Stomach (tissue), 9 donors: ENCODE data around the gene SOX12. TPM values are rescaled to one million over a fixed set of nuclear protein-coding genes. Genes with fewer than 3 reads are reported as not detected.

ENCODE experiments used
- DNase-seq, 2 donors: peaks; one replicate each; pipeline versions ENCODE4 v3.0.0 to v3.0.0-alpha.2; 2013 to 2019
- H3K27ac ChIP-seq, 5 donors: fragments of 200-600 bp in 4 of 5; sonication (generic) in 4 of 5; one replicate each; pipeline ENCODE4 v1.5.1; 2013 to 2019; ENCODE audit warnings: mild to moderate bottlenecking in 1 of 5, moderate library complexity in 1 of 5
- H3K27me3 ChIP-seq, 3 donors: fragments of 200-600 bp; sonication (generic); one replicate each; pipeline ENCODE4 v1.5.1; 2017 to 2019; ENCODE audit warnings: mixed run types in 1 of 3
- H3K36me3 ChIP-seq, 4 donors: fragments of 200-600 bp; sonication (generic); 1 replicate in 3 of 4; 2 replicates in 1 of 4; pipeline ENCODE4 v1.5.1; 2016 to 2019
- H3K4me1 ChIP-seq, 4 donors: fragments of 200-600 bp; sonication (generic); one replicate each; pipeline ENCODE4 v1.5.1; 2016 to 2019
- H3K4me3 ChIP-seq, 4 donors: fragments of 200-600 bp; sonication (generic) in 3 of 4; one replicate each; pipeline ENCODE4 v1.5.1; 2016 to 2019; ENCODE audit warnings: mild to moderate bottlenecking in 1 of 4
- H3K9me3 ChIP-seq, 4 donors: fragments of 200-600 bp; sonication (generic); one replicate each; pipeline ENCODE4 v1.5.1; 2016 to 2019
- EP300 ChIP-seq: sonication (generic); formaldehyde crosslinking; IDR thresholded peaks from one replicate; pipeline ENCODE4 v1.6.1; 2017; ENCODE audit warnings: antibody characterized with exemption
- POLR2A ChIP-seq, 4 donors: fragments of 450-650 bp; IDR thresholded peaks; one replicate each; pipeline ENCODE4 v1.6.1; 2016; ENCODE audit warnings: antibody characterized with exemption in 4 of 4, control low read depth in 2 of 4, mild to moderate bottlenecking in 1 of 4, moderate library complexity in 1 of 4
- POLR2AphosphoS5 ChIP-seq, 3 donors: sonication (generic); formaldehyde crosslinking; IDR thresholded peaks; one replicate each; pipeline ENCODE4 v1.6.1; 2016; ENCODE audit warnings: antibody characterized with exemption in 3 of 3
- WGBS, 5 donors: extraction: QIAGEN DNeasy Blood & Tissue Kit in 3 of 5; methylation state at CpG; one replicate each; pipeline versions ENCODE4 v1.1.5 to v1.1.7; 2013 to 2018; 5-methylcytosine and 5-hydroxymethylcytosine counted together
- intact Hi-C: fragments of 100-400 bp; cut with DNase I; formaldehyde crosslinking; loops from one replicate; pipeline ENCODE4 v1.15.1; 2023; ENCODE audit warnings: low total_unique reads
- polyA plus RNA-seq, 3 donors: library from polyadenylated mRNA; stranded (reverse); fragments of 200-250 nt; gene quantifications; one replicate each; pipeline ENCODE4 v1.2.3, GENCODE V29; 2013
- total RNA-seq, 5 donors: library from RNA; depleted of rRNA; stranded (reverse); fragments of >200 nt; gene quantifications; one replicate each; pipeline versions ENCODE4 v1.1.0 to v1.2.3, GENCODE V29; 2014 to 2016
- TF ChIP-seq, protein P1 (sequence below), 7 experiments: fragments of 450-650 bp in 4 of 7; fragments of 200-600 bp in 3 of 7; sonication (generic) in 3 of 7; IDR thresholded peaks; one replicate each; pipeline ENCODE4 v1.5.1; 2016 to 2019; ENCODE audit warnings: antibody characterized with exemption in 7 of 7, control low read depth in 2 of 7, mild to moderate bottlenecking in 1 of 7
- donor health status: healthy with polysubstance abuse.
- donor health status: Bipolar disorder and iron deficiency.
- donor health status: healthy.

The SOX12 gene
- total and polyA plus RNA-seq, 8 donors = 1.5 to 20.3 (median 3.4) TPM

DNA sequence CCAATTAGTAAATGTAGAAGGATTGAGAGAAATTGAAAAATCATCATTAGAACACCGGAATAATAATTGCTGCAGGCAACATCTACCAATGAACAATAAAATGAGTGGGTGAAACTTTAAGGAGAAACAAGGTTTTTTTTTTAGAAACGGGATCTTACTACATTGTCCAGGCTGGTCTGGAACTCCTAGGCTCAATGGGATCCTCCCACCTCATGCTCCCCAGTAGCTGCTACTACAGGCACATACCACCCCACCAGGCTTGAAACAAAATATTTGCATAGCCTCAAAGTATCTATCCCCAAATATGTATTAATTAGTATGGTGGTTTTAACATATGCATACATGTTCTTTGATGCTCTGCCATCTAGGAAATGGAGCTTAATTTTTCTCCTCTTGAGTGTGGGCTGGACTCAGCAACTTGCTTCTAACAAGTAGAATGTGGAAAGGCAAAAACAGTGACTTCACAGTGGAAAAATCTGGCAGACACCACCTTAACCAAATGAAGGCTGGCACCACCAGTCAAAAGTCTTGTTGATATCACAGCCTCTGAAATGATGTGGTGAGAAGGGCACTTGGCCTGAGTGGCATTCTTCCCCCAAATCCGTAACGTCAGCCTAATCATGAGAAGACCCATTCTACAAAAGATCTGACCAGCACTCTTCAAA lies 33.7 kb downstream of the SOX12 start:
- 65 to 83% (median 77%) methylated on average over 4 of the region's 4 CpGs for WGBS, 5 donors
- no peak overlapping the region for H3K27ac ChIP-seq
- no peak overlapping the region for H3K4me3 ChIP-seq
- TF ChIP-seq EP300 = no peak
- no peak for TF ChIP-seq POLR2A (IDR thresholded peaks at IDR 0.05)
- no peak for TF ChIP-seq POLR2AphosphoS5 (IDR thresholded peaks at IDR 0.05)
- TF ChIP-seq, protein P1, sequence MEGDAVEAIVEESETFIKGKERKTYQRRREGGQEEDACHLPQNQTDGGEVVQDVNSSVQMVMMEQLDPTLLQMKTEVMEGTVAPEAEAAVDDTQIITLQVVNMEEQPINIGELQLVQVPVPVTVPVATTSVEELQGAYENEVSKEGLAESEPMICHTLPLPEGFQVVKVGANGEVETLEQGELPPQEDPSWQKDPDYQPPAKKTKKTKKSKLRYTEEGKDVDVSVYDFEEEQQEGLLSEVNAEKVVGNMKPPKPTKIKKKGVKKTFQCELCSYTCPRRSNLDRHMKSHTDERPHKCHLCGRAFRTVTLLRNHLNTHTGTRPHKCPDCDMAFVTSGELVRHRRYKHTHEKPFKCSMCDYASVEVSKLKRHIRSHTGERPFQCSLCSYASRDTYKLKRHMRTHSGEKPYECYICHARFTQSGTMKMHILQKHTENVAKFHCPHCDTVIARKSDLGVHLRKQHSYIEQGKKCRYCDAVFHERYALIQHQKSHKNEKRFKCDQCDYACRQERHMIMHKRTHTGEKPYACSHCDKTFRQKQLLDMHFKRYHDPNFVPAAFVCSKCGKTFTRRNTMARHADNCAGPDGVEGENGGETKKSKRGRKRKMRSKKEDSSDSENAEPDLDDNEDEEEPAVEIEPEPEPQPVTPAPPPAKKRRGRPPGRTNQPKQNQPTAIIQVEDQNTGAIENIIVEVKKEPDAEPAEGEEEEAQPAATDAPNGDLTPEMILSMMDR (IDR thresholded peaks at IDR 0.05) = no peak
- intact Hi-C loops = loop anchor here (5.0 to 10.0 kb wide), 2 partner anchors 46 to 118 kb away; partner anchors contain the start of gene RBCK1
- peaks cover 0 to 18% (median 13%) of the 10 kb centered on the region in 4 donors for H3K4me1 ChIP-seq
- H3K36me3 ChIP-seq = no peaks in the 10 kb centered on the region
- H3K27me3 ChIP-seq = no peaks in the 10 kb centered on the region
- DNase-seq = no peak
- no peaks in the 10 kb centered on the region for H3K9me3 ChIP-seq

GRCh38 chr20:361561-361960 lies 36.2 kb downstream of the SOX12 start:
- 81 to 91% (median 88%) methylated on average over 8 of the region's 8 CpGs for WGBS, 5 donors
- intact Hi-C loops = no loop called here
- Histone ChIP-seq H3K36me3 (no peaks in the 10 kb centered on the region), H3K27ac (no peak overlapping the region), H3K9me3 (no peaks in the 10 kb centered on the region), H3K4me1 (peaks cover 7 to 22% (median 16%) of the 10 kb centered on the region in 4 donors), H3K27me3 (no peaks in the 10 kb centered on the region), H3K4me3 (no peak overlapping the region)
- no peak for DNase-seq
- TF ChIP-seq EP300 (no peak), POLR2A (IDR thresholded peaks at IDR 0.05) (no peak), POLR2AphosphoS5 (IDR thresholded peaks at IDR 0.05) (no peak)
- TF ChIP-seq, protein P1 (IDR thresholded peaks at IDR 0.05) = no peak

DNA sequence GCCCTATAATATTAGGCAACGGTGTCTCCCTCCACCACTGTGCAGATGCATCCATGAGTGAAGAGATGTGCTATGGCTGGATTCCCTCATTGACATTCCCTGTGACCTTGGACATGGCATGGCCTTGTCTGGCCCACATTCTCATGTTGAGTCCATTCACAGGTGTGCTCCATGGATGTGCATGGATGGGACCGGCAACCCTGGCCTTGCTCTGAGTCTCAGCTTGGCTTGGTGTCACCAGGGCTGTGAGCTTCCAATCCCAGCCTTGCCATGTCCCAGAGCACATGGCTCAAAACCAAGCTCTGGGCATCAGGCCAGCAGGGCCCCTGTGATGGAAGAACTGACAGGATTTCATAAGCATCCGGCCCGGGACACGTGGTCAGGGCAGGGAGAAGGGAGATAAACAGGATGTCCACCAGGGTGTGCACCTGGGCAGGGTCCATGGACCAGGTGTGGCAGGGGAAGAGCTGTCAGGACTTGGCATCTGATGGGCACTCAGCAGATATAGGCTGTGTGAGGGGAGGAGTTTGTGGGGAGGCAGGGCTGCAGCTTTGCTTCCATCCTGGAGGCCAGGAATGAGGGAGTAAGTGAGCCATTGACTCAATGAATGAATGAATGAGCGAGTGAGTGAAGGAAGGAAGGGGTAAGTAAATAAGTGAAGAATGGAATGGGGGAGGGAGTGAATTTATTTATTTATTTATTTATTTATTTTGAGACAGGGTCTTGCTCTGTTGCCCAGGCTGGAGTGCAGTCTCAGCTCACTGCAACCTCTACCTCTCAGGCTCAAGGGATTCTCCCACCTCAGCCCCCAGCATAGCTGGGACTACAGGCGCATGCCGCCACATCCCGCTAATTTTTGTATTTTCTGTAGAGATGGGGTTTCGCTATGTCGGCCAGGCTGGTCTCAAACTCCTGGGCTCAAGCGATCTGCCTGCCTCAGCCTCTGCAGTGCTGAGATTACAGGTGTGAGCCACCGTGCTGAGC lies 37.2 kb downstream of the SOX12 start:
- peak; percentile 87 to 88 for DNase-seq
- Histone ChIP-seq H3K4me1 (peaks cover 8 to 23% (median 16%) of the 10 kb centered on the region in 4 donors), H3K9me3 (no peaks in the 10 kb centered on the region), H3K27me3 (no peaks in the 10 kb centered on the region), H3K36me3 (no peaks in the 10 kb centered on the region), H3K4me3 (no peak overlapping the region), H3K27ac (no peak overlapping the region)
- TF ChIP-seq EP300 (no peak), POLR2AphosphoS5 (IDR thresholded peaks at IDR 0.05) (peak in 2 of 3 donors; percentile 33 to 63), POLR2A (IDR thresholded peaks at IDR 0.05) (no peak)
- TF ChIP-seq, protein P1 (IDR thresholded peaks at IDR 0.05) = peak in 4 of 7 experiments; percentile 18 to 53 (median 28)
- intact Hi-C loops = no loop called here
- WGBS, 5 donors = 60 to 68% (median 65%) methylated on average over 12 to 13 of the region's 13 CpGs

DNA sequence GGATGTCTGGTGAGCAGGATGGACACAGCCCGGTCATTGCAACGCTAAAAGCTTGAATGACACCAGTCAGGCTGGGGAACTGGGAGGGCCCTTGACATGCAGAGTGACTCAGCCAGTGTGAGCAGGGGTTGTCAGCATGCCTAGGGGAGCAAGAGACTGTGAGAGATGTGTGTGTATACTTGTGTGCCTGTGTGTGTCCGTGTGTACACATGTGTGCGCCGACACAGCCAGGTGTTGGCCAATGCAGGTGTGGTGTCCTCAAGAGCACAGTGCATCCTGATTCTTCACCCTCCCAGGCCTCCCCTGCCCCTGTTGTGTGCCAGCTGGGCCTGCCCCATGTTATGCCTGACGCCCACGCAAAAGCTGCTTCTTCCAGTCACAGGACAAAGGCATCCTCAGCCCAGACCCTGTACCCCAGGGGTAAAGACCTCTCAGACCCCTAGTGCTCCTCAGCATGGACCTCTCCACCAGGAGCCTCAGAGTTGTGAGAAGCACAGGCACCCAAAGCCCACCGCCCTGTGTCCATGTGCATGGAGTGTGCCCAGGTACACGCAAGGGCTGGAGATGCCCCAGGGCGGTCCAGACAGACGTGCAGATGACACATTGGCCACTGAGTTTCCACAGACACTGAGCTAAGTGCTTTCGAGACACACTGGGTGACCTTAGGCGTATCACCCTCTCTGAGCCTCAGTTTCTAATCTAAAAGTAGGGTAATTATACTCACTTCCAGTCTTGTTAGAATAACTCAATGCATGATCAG lies 38.1 kb downstream of the SOX12 start:
- TF ChIP-seq, protein P1 (IDR thresholded peaks at IDR 0.05) = no peak
- TF ChIP-seq POLR2A (IDR thresholded peaks at IDR 0.05) = no peak
- no peak for TF ChIP-seq POLR2AphosphoS5 (IDR thresholded peaks at IDR 0.05)
- no peak for TF ChIP-seq EP300
- Histone ChIP-seq H3K4me3 (no peak overlapping the region), H3K4me1 (peaks cover 8 to 23% (median 16%) of the 10 kb centered on the region in 4 donors), H3K27me3 (no peaks in the 10 kb centered on the region), H3K36me3 (no peaks in the 10 kb centered on the region), H3K9me3 (no peaks in the 10 kb centered on the region), H3K27ac (no peak overlapping the region)
- intact Hi-C loops = no loop called here
- WGBS, 5 donors = 81 to 93% (median 89%) methylated on average over 13 of the region's 13 CpGs
- DNase-seq = no peak
